Activated T-cell treated with anti-CD3 and anti-CD28 coated beads, Interleukin-2, amount 50 U/mL, for 1 hour (primary cell): ENCODE measurements around the gene SRRM2.

Experiments used
- DNase-seq: peaks from one replicate; pipeline ENCODE4 v3.0.0-alpha.2; 2020

SRRM2 gene

GRCh38 chr16:2765462-2766404, 13.3 kb downstream of the SRRM2 start:
- DNase-seq: no peak

- DNase-seq: no peak
Observed at GRCh38 chr16:2766430-2767139, 14.1 kb downstream of the SRRM2 start.

- DNase-seq: no peak
Observed at GRCh38 chr16:2767140-2767731, 14.8 kb downstream of the SRRM2 start.

- DNase-seq: no peak
Observed at GRCh38 chr16:2767891-2768290, 15.5 kb downstream of the SRRM2 start.

- no peak for DNase-seq
Observed at GRCh38 chr16:2768403-2769089, 16.1 kb downstream of the SRRM2 start.

GRCh38 chr16:2769100-2769529, 16.7 kb downstream of the SRRM2 start:
- no peak for DNase-seq

- no peak for DNase-seq
Observed at GRCh38 chr16:2769675-2770056, 17.2 kb downstream of the SRRM2 start.

- DNase-seq: no peak
Observed at GRCh38 chr16:2770057-2770951, 17.9 kb downstream of the SRRM2 start.

GRCh38 chr16:2771496-2772402, 19.3 kb downstream of the SRRM2 start:
- DNase-seq: no peak

- DNase-seq: no peak
Observed at GRCh38 chr16:2773188-2773968, 20.9 kb downstream of the SRRM2 start.

- no peak for DNase-seq
Observed at GRCh38 chr16:2774161-2774891, 21.9 kb downstream of the SRRM2 start.

GRCh38 chr16:2775131-2775716, 22.8 kb downstream of the SRRM2 start:
- no peak for DNase-seq

GRCh38 chr16:2775765-2776499, 23.5 kb downstream of the SRRM2 start:
- DNase-seq: no peak

- no peak for DNase-seq
Observed at GRCh38 chr16:2776500-2777139, 24.2 kb downstream of the SRRM2 start.

- DNase-seq: peak; percentile 91
Observed at GRCh38 chr16:2777231-2777902, 24.9 kb downstream of the SRRM2 start, which contains the start of gene ELOB. Gene ELOB, minus strand, starts transcription at chr16:2777280. Its CDS starts 41 bp downstream, at chr16:2777239.

- no peak for DNase-seq
Observed at GRCh38 chr16:2777903-2778629, 25.6 kb downstream of the SRRM2 start.
